Muscle of leg (tissue), 11 donors: ENCODE measurements around the gene ZNF48. TPM values are rescaled to one million over a fixed set of nuclear protein-coding genes. Genes with fewer than 3 reads are reported as not detected.

Experiments
- DNase-seq: peaks from one replicate; pipeline ENCODE4 v3.0.0; 2013
- H3K27ac ChIP-seq: one replicate; pipeline ENCODE4 v1.5.1; 2013; ENCODE audit warnings: mild to moderate bottlenecking, low read length, control low read depth
- H3K27me3 ChIP-seq: one replicate; pipeline ENCODE4 v1.6.1; 2013; ENCODE audit warnings: low read length; ENCODE audit not compliant: control insufficient read depth, insufficient read depth
- H3K36me3 ChIP-seq: one replicate; pipeline ENCODE4 v1.6.1; 2013; ENCODE audit warnings: low read length; ENCODE audit not compliant: control insufficient read depth, insufficient read depth
- H3K4me1 ChIP-seq: one replicate; pipeline ENCODE4 v1.6.1; 2013; ENCODE audit warnings: low read length; ENCODE audit not compliant: control insufficient read depth, insufficient read depth
- H3K4me3 ChIP-seq: one replicate; pipeline ENCODE4 v1.5.1; 2013; ENCODE audit warnings: low read length, control low read depth
- H3K9me3 ChIP-seq: replicated peaks from 2 replicates; pipeline ENCODE4 v1.6.1; 2013; ENCODE audit warnings: low read depth, low read length; ENCODE audit not compliant: control insufficient read depth
- WGBS: methylation state at CpG from one replicate; pipeline ENCODE4 v1.1.5; 2013; ENCODE audit warnings: missing lambda C conversion rate; ENCODE audit not compliant: insufficient coverage; 5-methylcytosine and 5-hydroxymethylcytosine counted together
- polyA plus RNA-seq, 8 donors: library from polyadenylated mRNA; unstranded; fragments of 120-200 nt; gene quantifications; one replicate each; pipeline versions ENCODE4 v1.2.1 to v1.2.3, GENCODE V29; 2013; ENCODE audit warnings: inconsistent platforms in 1 of 8, low replicate concordance in 1 of 8; ENCODE audit not compliant: insufficient read length in 8 of 8, insufficient read depth in 1 of 8
- total RNA-seq: library from RNA; stranded (reverse); fragments of 120-200 nt; gene quantifications from one replicate; pipeline ENCODE4 v1.2.4, GENCODE V29; 2013

The ZNF48 gene
- total and polyA plus RNA-seq, 9 donors: 5.0 to 8.3 (median 6.6) TPM

GRCh38 chr16:30421010-30421409 lies 25.8 kb downstream of the ZNF48 start:
- WGBS: 71% methylated on average over 5 of the region's 5 CpGs
- no peaks in the 10 kb centered on the region for H3K9me3 ChIP-seq
- H3K27ac ChIP-seq: no peak overlapping the region
- no peak for DNase-seq
- H3K4me1 ChIP-seq: peaks cover 8% of the 10 kb centered on the region
- peaks cover 35% of the 10 kb centered on the region for H3K36me3 ChIP-seq
- H3K4me3 ChIP-seq: no peak overlapping the region
- no peaks in the 10 kb centered on the region for H3K27me3 ChIP-seq

DNA sequence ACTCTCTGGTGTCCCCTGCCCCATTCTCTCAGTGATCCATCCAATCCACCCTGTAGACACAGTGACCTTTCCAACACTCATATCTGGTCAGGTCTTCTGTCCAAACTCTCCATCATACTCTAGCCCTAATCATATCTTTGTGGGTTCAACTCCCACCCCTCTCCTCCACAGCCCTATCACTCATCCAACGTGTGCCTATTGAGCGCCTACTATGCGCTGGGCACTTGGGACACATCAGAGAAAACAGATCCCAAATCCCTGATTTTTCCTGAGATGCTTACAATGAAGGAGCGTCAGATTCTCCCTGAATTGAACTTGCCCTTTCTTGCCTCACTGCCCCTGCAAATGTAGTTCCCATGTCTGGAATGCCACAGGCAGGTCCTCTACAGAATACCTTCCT lies 32.8 kb downstream of the ZNF48 start:
- WGBS: 93% methylated on average over 4 of the region's 4 CpGs

GRCh38 chr16:30429418-30429677 lies 34.1 kb downstream of the ZNF48 start:
- no peaks in the 10 kb centered on the region for H3K27me3 ChIP-seq
- peaks cover 18% of the 10 kb centered on the region for H3K36me3 ChIP-seq
- H3K9me3 ChIP-seq: no peaks in the 10 kb centered on the region
- peak overlapping the region; percentile 93 for H3K4me3 ChIP-seq
- 5% methylated on average over 11 of the region's 11 CpGs for WGBS
- peak overlapping the region; percentile 77 for H3K27ac ChIP-seq
- no peak for DNase-seq
- peaks cover 16% of the 10 kb centered on the region for H3K4me1 ChIP-seq

More for the DNA sequence above, 32.8 kb downstream of the ZNF48 start:
- Histone ChIP-seq H3K9me3 (no peaks in the 10 kb centered on the region), H3K4me1 (peaks cover 16% of the 10 kb centered on the region), H3K27ac (no peak overlapping the region), H3K27me3 (no peaks in the 10 kb centered on the region), H3K4me3 (no peak overlapping the region), H3K36me3 (peaks cover 27% of the 10 kb centered on the region)
- DNase-seq: no peak

DNA sequence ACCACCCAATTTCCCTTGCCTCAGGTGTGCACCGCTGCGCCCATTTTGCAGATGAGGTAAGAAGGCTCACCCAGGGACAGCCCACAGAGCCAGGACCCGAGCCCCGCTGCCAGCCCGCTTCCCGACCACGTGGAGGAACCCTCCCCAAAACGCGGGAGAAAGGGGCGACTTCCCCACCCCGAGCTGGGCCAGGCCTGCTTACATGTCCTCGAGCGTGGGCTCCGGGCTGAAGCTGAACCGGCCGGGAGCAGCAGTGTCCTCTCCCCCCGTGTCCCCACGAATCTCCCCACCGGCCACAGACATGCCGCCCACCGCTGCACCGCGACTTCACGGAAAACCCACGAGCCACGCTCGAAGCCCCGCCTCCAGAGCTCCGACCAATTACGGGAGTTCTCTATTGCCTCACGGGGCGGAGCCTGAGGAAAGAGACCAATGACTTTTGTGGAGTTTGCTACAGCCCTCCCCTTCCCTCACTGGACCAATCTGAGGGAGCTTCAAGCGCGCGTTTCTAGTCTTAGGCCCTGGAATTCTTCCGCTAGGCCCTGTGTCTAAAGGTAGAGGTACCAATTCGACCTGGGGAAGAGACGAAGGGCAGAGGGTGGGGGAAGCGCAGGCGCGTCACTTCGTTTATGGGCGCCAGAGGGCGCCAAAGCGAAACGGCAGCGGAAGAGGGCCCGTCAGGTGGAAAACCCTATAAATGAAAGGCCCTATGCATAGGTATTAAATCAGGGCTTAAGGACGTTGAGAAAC lies 34.6 kb downstream of the ZNF48 start, which contains the start of gene DCTPP1:
TSS of gene DCTPP1 (minus strand) at position 353 of the 750 bp plus-strand sequence. CDS start at position 303, 50 bp downstream.
- Histone ChIP-seq H3K36me3 (peaks cover 14% of the 10 kb centered on the region), H3K27me3 (no peaks in the 10 kb centered on the region), H3K4me3 (peak within 1 kb of the TSS; percentile 93), H3K4me1 (peaks cover 16% of the 10 kb centered on the region), H3K9me3 (no peaks in the 10 kb centered on the region), H3K27ac (peak within 1 kb of the TSS; percentile 77)
- peak; percentile 99 for DNase-seq
- under 1% methylated on average over 32 of the region's 49 CpGs for whole genome bisulfite sequencing

GRCh38 chr16:30430428-30430970 lies 35.3 kb downstream of the ZNF48 start:
- Histone ChIP-seq H3K4me3 (peak overlapping the region; percentile 93), H3K36me3 (peaks cover 14% of the 10 kb centered on the region), H3K27ac (peak overlapping the region; percentile 77), H3K4me1 (peaks cover 16% of the 10 kb centered on the region), H3K9me3 (no peaks in the 10 kb centered on the region), H3K27me3 (no peaks in the 10 kb centered on the region)
- 25% methylated on average over 11 of the region's 19 CpGs for WGBS
- no peak for DNase-seq

DNA sequence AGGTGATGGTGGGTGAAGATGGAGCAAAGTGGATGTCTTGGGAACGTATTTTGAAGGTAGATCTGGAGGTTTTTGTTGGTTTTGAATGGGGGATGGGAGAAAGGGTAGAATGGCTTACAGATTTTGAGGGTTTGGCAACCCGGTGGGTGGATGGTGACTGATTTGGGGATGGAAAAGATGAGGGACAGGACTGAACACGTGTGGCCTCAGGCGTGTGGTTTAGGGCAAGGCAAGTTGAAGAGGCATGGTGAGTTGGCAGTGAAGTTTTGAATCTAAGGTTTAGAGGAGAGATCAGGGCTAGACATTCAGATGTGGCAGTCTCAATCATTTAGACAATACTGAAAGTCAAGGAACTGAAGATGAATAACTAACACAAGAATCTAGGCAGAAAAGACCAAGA lies 39.6 kb downstream of the ZNF48 start:
- H3K4me3 ChIP-seq: no peak overlapping the region
- H3K27me3 ChIP-seq: no peaks in the 10 kb centered on the region
- H3K9me3 ChIP-seq: no peaks in the 10 kb centered on the region
- no peaks in the 10 kb centered on the region for H3K36me3 ChIP-seq
- H3K27ac ChIP-seq: no peak overlapping the region
- DNase-seq: no peak
- H3K4me1 ChIP-seq: peaks cover 7% of the 10 kb centered on the region
- WGBS: 66% methylated on average over 4 of the region's 4 CpGs

- H3K27me3 ChIP-seq: no peaks in the 10 kb centered on the region
- H3K4me3 ChIP-seq: no peak overlapping the region
- WGBS: 79% methylated on average over 2 of the region's 3 CpGs
- H3K27ac ChIP-seq: no peak overlapping the region
- no peaks in the 10 kb centered on the region for H3K36me3 ChIP-seq
- no peaks in the 10 kb centered on the region for H3K9me3 ChIP-seq
- H3K4me1 ChIP-seq: no peaks in the 10 kb centered on the region
- no peak for DNase-seq
These were observed 42.4 kb downstream of the ZNF48 start for GRCh38 chr16:30437511-30438046.

- Histone ChIP-seq H3K9me3 (no peaks in the 10 kb centered on the region), H3K4me1 (no peaks in the 10 kb centered on the region), H3K36me3 (peaks cover 2% of the 10 kb centered on the region), H3K4me3 (no peak overlapping the region), H3K27ac (no peak overlapping the region), H3K27me3 (no peaks in the 10 kb centered on the region)
- 81% methylated on average over 4 of the region's 5 CpGs for WGBS
- DNase-seq: no peak
These were observed 43.6 kb downstream of the ZNF48 start for GRCh38 chr16:30438835-30439234.

DNA sequence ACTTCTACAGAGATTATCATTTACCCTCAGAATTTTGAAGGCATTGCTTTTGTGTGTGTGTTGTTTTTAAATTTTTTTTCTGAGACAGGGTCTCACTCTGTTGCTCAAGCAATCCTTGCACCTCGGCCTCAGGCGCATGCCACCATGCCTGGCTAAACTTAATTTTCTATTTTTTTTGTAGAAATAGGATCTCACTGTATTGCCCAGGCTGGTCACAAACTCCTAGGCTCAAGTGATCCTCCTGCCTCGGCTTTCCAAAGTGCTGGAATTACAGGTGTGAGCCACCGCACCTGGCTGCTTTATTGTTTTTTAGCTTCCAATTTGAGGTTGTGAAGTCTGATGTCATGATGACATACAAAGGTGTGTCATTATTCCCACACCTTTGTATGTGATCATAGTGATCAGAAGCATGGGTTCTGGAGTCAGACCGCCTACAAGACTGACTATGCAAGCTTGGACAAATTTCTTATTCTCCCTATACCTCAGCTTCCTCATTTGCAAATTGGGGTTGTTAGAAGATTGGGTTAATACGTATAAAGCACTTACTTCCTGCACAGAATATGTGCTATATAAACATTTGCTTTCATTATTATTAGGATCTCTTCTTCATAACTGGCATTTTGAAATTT lies 44.6 kb downstream of the ZNF48 start:
- Histone ChIP-seq H3K27me3 (no peaks in the 10 kb centered on the region), H3K9me3 (no peaks in the 10 kb centered on the region), H3K27ac (no peak overlapping the region), H3K4me1 (peaks cover 4% of the 10 kb centered on the region), H3K4me3 (no peak overlapping the region), H3K36me3 (peaks cover 11% of the 10 kb centered on the region)
- no peak for DNase-seq
- WGBS: no CpG with 5 or more reads among the region's 6 CpGs

DNA sequence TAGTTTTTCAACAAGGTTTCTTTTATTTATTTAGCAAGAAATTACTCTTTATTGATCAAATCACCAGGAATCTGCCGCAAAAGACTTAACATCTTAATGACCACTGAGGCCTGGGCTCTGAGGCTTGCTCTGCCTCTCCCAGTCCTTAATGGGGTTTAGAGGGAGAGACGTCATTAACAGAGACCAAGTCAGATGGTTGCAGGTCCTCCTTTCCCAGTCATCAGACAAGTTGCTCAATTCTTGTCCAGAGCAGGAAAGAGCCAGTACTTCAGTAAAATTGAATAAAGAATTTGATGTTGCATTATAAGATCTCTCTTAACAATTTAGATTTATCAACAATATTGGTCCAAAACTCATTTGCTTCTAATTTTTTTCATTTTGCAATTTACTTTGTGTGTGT lies 48.4 kb downstream of the ZNF48 start:
- H3K36me3 ChIP-seq: peaks cover 11% of the 10 kb centered on the region
- no peaks in the 10 kb centered on the region for H3K27me3 ChIP-seq
- no peak overlapping the region for H3K27ac ChIP-seq
- H3K9me3 ChIP-seq: no peaks in the 10 kb centered on the region
- no peak overlapping the region for H3K4me3 ChIP-seq
- peaks cover 13% of the 10 kb centered on the region for H3K4me1 ChIP-seq
- no CpG with 5 or more reads among the region's 2 CpGs for WGBS
- no peak for DNase-seq
